ENCODE data around the gene TIAM1.

GRCh38 chr21:31364253-31364945 lies 20.3 kb upstream of the TIAM1 start:
- TF ChIP-seq CTCF (conservative IDR thresholded peaks at IDR 0.05 in 1 of 2, IDR thresholded peaks at IDR 0.05 in 1 of 2; ENCODE audit: extremely low read depth in 1 of 2, insufficient read depth in 1 of 2, low read depth in 1 of 2, low read length in 2 of 2): no peak
- TF ChIP-seq EZH2 (IDR thresholded peaks at IDR 0.05; ENCODE audit: borderline replicate concordance, low read length): no peak

Measured in mammary epithelial cell (primary cell).